RWPE2 (cell line): ENCODE data around the gene FHIT.

Source experiments
- ATAC-seq: fragments of 200-7000 bp; cut with Tn5 transposase; 3 replicates; pipeline ENCODE4 v1.9.1; 2021; ENCODE audit warnings: low read depth
- DNase-seq: peaks from one replicate; pipeline ENCODE4 v3.0.0-alpha.2; 2020; ENCODE audit warnings: low spot score
- H3K27ac ChIP-seq: fragments of 450-650 bp; 2 replicates; pipeline ENCODE4 v1.5.1; 2017; ENCODE audit warnings: mild to moderate bottlenecking; ENCODE audit not compliant: poor library complexity, severe bottlenecking
- H3K27me3 ChIP-seq: fragments of 250-450 bp; sonication (Bioruptor Pico); 2 replicates; pipeline ENCODE4 v1.5.1; 2021; ENCODE audit warnings: mild to moderate bottlenecking, moderate library complexity; ENCODE audit not compliant: insufficient read depth, poor library complexity, severe bottlenecking
- H3K36me3 ChIP-seq: fragments of 250-450 bp; sonication (Bioruptor Pico); 2 replicates; pipeline ENCODE4 v1.5.1; 2020; ENCODE audit warnings: low read depth, mild to moderate bottlenecking, moderate library complexity
- H3K4me1 ChIP-seq: fragments of 250-450 bp; sonication (Bioruptor Pico); 2 replicates; pipeline ENCODE4 v1.5.1; 2021; ENCODE audit warnings: mild to moderate bottlenecking, moderate library complexity; ENCODE audit not compliant: insufficient read depth, poor library complexity, severe bottlenecking
- H3K4me3 ChIP-seq: fragments of 250-450 bp; sonication (Bioruptor Pico); 2 replicates; pipeline ENCODE4 v1.5.1; 2021; ENCODE audit warnings: mild to moderate bottlenecking, moderate library complexity; ENCODE audit not compliant: severe bottlenecking
- H3K9me3 ChIP-seq: fragments of 250-450 bp; sonication (Bioruptor Pico); 2 replicates; pipeline ENCODE4 v1.5.1; 2021; ENCODE audit warnings: mild to moderate bottlenecking, moderate library complexity; ENCODE audit not compliant: severe bottlenecking
- TF ChIP-seq, protein P1 (sequence below): fragments of 450-650 bp; IDR thresholded peaks from one replicate; pipeline ENCODE4 v1.5.1; 2017; ENCODE audit warnings: mild to moderate bottlenecking, moderate library complexity; ENCODE audit not compliant: poor library complexity, severe bottlenecking

The FHIT gene

DNA sequence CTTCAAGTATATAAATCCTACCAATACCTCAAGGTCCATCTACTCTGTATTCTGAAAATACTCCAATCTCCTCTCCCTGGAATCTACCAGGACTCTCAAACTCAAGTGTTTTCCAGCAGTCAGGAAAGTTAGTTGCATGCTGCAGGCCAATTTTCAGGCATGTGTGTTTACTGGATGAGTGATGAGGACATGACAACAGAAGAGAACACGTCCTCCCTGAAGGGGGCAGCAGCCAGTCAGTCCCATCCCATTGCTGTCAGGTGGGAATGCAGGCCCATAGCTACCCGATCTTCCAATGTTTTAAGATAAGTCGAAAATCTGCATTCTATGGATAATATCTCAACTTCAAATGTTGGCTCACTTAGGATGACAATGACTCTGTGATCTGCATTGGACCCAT lies 496.2 kb downstream of the FHIT start:
- H3K27me3 ChIP-seq, result no peaks in the 10 kb centered on the region
- no peaks in the 10 kb centered on the region for H3K36me3 ChIP-seq
- DNase-seq (no peak), ATAC-seq (no peak)
- TF ChIP-seq, protein P1, sequence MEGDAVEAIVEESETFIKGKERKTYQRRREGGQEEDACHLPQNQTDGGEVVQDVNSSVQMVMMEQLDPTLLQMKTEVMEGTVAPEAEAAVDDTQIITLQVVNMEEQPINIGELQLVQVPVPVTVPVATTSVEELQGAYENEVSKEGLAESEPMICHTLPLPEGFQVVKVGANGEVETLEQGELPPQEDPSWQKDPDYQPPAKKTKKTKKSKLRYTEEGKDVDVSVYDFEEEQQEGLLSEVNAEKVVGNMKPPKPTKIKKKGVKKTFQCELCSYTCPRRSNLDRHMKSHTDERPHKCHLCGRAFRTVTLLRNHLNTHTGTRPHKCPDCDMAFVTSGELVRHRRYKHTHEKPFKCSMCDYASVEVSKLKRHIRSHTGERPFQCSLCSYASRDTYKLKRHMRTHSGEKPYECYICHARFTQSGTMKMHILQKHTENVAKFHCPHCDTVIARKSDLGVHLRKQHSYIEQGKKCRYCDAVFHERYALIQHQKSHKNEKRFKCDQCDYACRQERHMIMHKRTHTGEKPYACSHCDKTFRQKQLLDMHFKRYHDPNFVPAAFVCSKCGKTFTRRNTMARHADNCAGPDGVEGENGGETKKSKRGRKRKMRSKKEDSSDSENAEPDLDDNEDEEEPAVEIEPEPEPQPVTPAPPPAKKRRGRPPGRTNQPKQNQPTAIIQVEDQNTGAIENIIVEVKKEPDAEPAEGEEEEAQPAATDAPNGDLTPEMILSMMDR, result no peak
- H3K9me3 ChIP-seq, result no peaks in the 10 kb centered on the region
- no peaks in the 10 kb centered on the region for H3K4me1 ChIP-seq
- no peak overlapping the region for H3K27ac ChIP-seq
- no peak overlapping the region for H3K4me3 ChIP-seq

DNA sequence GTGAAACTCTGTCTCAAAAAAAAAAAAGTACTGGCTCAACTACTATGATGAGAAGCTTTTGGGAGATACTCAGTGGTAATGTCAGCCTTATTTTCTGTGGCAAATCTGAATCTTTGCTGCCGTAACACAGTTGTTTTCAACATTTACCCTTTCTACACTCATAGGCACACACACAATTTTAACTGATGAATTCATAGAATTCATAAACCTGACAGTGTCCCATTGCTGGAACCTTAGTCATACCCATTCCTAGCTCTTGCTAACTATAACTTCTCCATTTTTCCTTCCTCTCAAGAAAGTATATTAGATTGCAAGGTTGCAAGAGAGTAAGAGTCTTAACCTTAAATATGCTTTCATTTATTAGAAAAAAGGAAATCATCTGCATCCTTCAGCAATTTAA lies 496.6 kb downstream of the FHIT start:
- no peak for DNase-seq
- Histone ChIP-seq H3K36me3 (no peaks in the 10 kb centered on the region), H3K27me3 (no peaks in the 10 kb centered on the region), H3K27ac (no peak overlapping the region), H3K4me1 (no peaks in the 10 kb centered on the region), H3K9me3 (no peaks in the 10 kb centered on the region), H3K4me3 (no peak overlapping the region)
- ATAC-seq, result no peak
- TF ChIP-seq, protein P1, result no peak

DNA sequence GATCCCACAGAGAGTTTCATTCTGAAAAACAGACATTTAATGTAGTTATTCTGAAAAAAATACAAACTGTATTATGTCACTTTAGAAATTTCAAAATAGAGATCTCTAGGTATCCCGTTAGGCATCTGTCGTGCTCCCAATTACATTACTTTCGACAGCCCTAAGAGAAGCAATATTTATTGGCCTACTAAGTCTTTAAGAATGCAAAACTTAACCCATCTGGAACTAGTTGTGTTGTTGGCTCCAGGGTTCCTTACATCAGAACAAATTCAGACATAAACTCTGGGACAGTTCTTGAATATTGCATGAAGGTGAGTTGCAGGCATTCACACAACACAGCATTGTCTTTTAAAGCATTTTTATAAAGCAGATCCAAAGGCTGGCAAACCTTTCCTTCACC lies 498.4 kb downstream of the FHIT start:
- Histone ChIP-seq H3K36me3 (no peaks in the 10 kb centered on the region), H3K4me3 (no peak overlapping the region), H3K9me3 (no peaks in the 10 kb centered on the region), H3K27me3 (no peaks in the 10 kb centered on the region), H3K4me1 (no peaks in the 10 kb centered on the region), H3K27ac (no peak overlapping the region)
- ATAC-seq (no peak), DNase-seq (no peak)
- TF ChIP-seq, protein P1, result no peak

DNA sequence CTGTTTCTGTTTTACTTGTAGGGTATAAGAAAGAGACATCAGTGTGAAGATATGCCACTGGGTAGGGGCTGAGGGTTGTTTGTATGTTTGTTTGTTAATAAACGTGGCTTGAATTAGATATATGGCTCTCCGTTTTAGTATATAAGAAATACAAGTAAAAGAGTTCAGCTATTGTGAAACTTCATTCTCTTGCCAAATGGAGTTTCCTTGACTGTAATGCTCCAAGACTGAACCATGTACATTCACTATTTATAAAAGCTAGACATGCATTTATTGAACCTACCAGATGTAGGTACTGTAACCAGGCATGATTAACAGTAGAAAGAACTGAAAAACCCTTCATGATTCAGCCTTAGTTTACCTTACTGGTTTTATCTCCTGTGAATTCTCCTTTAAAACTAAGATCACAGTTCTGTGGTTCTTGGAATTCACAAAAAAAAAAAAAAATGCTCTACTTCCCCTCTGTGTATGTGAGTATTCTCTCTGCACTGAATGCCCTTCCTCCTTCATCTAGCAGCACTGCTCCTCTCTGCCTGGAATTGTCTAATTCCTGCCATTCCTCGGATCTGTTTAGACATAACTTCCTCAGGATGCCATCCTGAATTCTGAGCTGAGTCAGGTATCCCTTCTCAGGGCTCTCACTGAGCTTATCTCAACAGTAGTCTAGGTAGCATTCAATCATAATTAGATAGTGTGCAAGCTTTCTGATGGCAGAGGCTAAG lies 504.4 kb downstream of the FHIT start:
- ATAC-seq (no peak), DNase-seq (no peak)
- H3K27me3 ChIP-seq, result no peaks in the 10 kb centered on the region
- H3K9me3 ChIP-seq, result no peaks in the 10 kb centered on the region
- no peak overlapping the region for H3K4me3 ChIP-seq
- H3K27ac ChIP-seq, result no peak overlapping the region
- H3K36me3 ChIP-seq, result no peaks in the 10 kb centered on the region
- TF ChIP-seq, protein P1, result no peak
- H3K4me1 ChIP-seq, result no peaks in the 10 kb centered on the region

DNA sequence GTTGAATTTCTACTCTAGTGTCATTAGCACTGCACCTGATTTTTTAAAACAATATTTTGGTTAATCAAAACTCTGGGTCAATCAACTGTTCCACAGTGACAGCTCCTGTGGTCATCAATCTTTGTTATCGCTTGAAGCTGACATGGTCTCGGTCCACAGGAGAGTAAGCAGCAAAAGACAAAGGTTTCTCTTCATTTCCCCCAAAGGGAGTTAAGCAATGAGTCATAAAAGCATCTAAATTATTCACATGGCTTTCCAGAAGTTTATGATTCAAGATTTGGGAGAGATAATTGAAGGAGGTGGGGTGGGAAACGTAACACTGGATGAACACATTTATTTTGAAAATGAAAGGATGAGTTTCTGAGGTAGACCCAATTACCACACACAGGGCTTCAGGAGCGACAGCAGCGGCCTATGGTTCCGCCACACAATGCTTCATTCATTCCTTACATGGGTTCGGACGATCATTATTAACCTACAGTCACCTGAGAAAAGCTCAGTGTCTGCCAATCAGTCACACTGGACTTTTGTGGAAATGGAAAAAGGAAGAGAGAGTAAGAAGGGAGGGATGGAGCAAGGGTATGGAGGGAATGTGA lies 505.1 kb downstream of the FHIT start:
- no peak for ATAC-seq
- Histone ChIP-seq H3K36me3 (no peaks in the 10 kb centered on the region), H3K4me1 (no peaks in the 10 kb centered on the region), H3K4me3 (no peak overlapping the region), H3K9me3 (no peaks in the 10 kb centered on the region), H3K27me3 (no peaks in the 10 kb centered on the region), H3K27ac (no peak overlapping the region)
- TF ChIP-seq, protein P1, result no peak
- no peak for DNase-seq
